Caco-2 (cell line): ENCODE data around the gene BACE1-AS. TPM values are rescaled to one million over a fixed set of nuclear protein-coding genes. Genes with fewer than 3 reads are reported as not detected.

ENCODE experiments used
- BruUV-seq: library from RNA; stranded (reverse); fragments of 400-500 nt; replicated peaks from 2 replicates; lab custom pipeline; 2021; lab: Mats Ljungman, UMichigan
- CTCF ChIA-PET: fragments of 300-600 bp; sonication (Branson Sonifier 250); formaldehyde crosslinking; loops from one replicate; lab custom pipeline; 2022; ENCODE audit warnings: antibody characterized with exemption; lab: Charles Lee
- POLR2A ChIA-PET: fragments of 300-600 bp; sonication (Branson Sonifier 250); formaldehyde crosslinking; loops from one replicate; lab custom pipeline; 2022; ENCODE audit warnings: antibody characterized with exemption; lab: Charles Lee
- DNase-seq, 2 experiments: peaks; one replicate each; pipeline versions ENCODE4 v3.0.0 to v3.0.0-alpha.2; 2020 to 2022
- H3K27me3 ChIP-seq: replicated peaks from 2 replicates; pipeline ENCODE4 v1.6.0; 2011; ENCODE audit warnings: low read length; ENCODE audit not compliant: control insufficient read depth, insufficient read depth
- H3K36me3 ChIP-seq: 2 replicates; pipeline ENCODE4 v1.5.1; 2011; ENCODE audit warnings: low read length; ENCODE audit not compliant: control insufficient read depth, insufficient read depth
- H3K4me1 ChIP-seq: fragments of 250-450 bp; sonication (Bioruptor Pico); 2 replicates; pipeline ENCODE4 v1.5.1; 2020; ENCODE audit warnings: mild to moderate bottlenecking
- H3K4me3 ChIP-seq: 2 replicates; pipeline ENCODE4 v1.5.1; 2011; ENCODE audit warnings: low read depth, mild to moderate bottlenecking, control low read depth, low read length
- H3K9me3 ChIP-seq: fragments of 250-450 bp; sonication (Bioruptor Pico); 2 replicates; pipeline ENCODE4 v1.5.1; 2020; ENCODE audit warnings: mild to moderate bottlenecking, moderate library complexity
- H3K27ac Mint-ChIP-seq: one replicate; pipeline ENCODE4 v1.8.0; 2022; ENCODE audit warnings: mixed read lengths; ENCODE audit not compliant: unreplicated experiment
- H3K27me3 Mint-ChIP-seq: one replicate; pipeline ENCODE4 v1.8.0; 2022; ENCODE audit warnings: mixed read lengths; ENCODE audit not compliant: insufficient read depth, unreplicated experiment
- H3K36me3 Mint-ChIP-seq: one replicate; pipeline ENCODE4 v1.8.0; 2022; ENCODE audit warnings: mild to moderate bottlenecking, mixed read lengths; ENCODE audit not compliant: insufficient read depth, unreplicated experiment
- H3K4me1 Mint-ChIP-seq: one replicate; pipeline ENCODE4 v1.8.0; 2022; ENCODE audit warnings: low read depth, mixed read lengths; ENCODE audit not compliant: unreplicated experiment
- H3K4me3 Mint-ChIP-seq: one replicate; pipeline ENCODE4 v1.8.0; 2022; ENCODE audit warnings: mild to moderate bottlenecking, moderate library complexity, mixed read lengths; ENCODE audit not compliant: unreplicated experiment
- H3K9me3 Mint-ChIP-seq: one replicate; pipeline ENCODE4 v1.8.0; 2022; ENCODE audit warnings: mixed read lengths; ENCODE audit not compliant: unreplicated experiment
- CTCF ChIP-seq, 2 experiments: fragments of 200-600 bp in 1 of 2; IDR thresholded peaks; 1 replicate in 1 of 2; 2 replicates in 1 of 2; pipeline versions ENCODE4 v1.5.1 to v1.8.0; 2011 to 2022; ENCODE audit warnings: antibody characterized with exemption in 1 of 2, control low read depth in 1 of 2, inconsistent platforms in 1 of 2, low read depth in 1 of 2, low read length in 1 of 2, mild to moderate bottlenecking in 1 of 2, moderate library complexity in 1 of 2; ENCODE audit not compliant: insufficient read depth in 1 of 2, severe bottlenecking in 1 of 2, unreplicated experiment in 1 of 2
- intact Hi-C: fragments of 100-400 bp; cut with micrococcal nuclease; formaldehyde crosslinking; loops from one replicate; pipeline ENCODE4 v1.10.0; 2022; ENCODE audit not compliant: unreplicated experiment
- total RNA-seq: library from RNA; stranded (reverse); gene quantifications from 2 replicates; pipeline ENCODE4 v1.2.3, GENCODE V29; 2022

BACE1-AS gene
- total RNA-seq, 1 experiment from 2014 or later: 18.8 TPM

DNA sequence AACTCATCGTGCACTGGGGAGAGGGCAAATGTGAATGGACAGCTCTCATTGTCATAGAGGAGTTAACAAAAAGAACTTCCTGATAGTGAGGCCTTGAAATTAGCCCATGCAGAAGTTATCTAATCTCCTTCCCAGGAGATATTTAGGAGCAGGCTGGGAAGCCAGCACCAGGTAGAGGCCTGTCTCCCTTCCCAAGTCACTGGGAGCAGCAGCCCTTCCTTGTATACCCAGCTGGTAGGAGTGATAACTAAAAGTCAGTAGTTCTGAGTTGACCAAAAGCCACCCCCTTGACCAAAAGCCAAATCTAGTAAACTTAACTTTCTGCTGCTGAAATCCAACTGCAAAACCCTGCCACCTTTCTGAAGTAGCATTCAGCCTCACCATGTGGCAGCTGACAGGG, 1.4 kb upstream of the BACE1-AS start:
- intact Hi-C loops: no loop called here
- ChIA-PET POLR2A (no interaction called here), CTCF (no interaction called here)
- Mint-ChIP-seq H3K9me3 (no peaks in the 10 kb centered on the region), H3K4me1 (no peaks in the 10 kb centered on the region), H3K27me3 (no peaks in the 10 kb centered on the region), H3K36me3 (peaks cover 10% of the 10 kb centered on the region), H3K4me3 (no peak overlapping the region), H3K27ac (no peak overlapping the region)
- no peak overlapping the region for H3K4me3 ChIP-seq
- DNase-seq: no peak
- H3K9me3 ChIP-seq: no peaks in the 10 kb centered on the region
- no TSS peak for BruUV-seq
- TF ChIP-seq CTCF (IDR thresholded peaks at IDR 0.05; ENCODE audit: insufficient read depth in 1 of 2, low read depth in 1 of 2, low read length in 1 of 2, severe bottlenecking in 1 of 2, unreplicated experiment in 1 of 2): no peak
- no peaks in the 10 kb centered on the region; the same call in 1 of the 2 replicates for H3K4me1 ChIP-seq
- no peaks in the 10 kb centered on the region; the same call in 1 of the 2 replicates for H3K36me3 ChIP-seq
- no peaks in the 10 kb centered on the region for H3K27me3 ChIP-seq

DNA sequence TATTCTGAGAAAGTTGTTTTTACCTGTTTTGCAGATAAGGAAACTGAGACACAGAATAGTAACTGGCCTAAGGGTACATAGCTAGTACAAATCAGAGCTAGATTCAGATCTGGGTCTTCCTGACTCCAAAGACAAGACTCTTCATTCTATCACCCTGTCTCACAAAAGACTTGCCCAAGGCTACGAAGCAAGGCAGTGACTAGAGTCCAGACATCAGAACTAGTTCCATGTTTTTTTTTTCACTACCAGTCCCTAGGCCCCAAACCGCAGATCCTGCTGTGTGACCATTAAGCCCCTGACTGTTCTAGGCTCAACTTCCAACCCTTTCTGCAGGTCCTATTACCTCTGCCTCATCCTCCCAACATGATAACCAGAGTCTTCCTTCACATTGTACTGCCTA, 1.5 kb downstream of the BACE1-AS start:
- POLR2A ChIA-PET: no interaction called here
- CTCF ChIA-PET: no interaction called here
- Mint-ChIP-seq H3K27me3 (no peaks in the 10 kb centered on the region), H3K27ac (no peak overlapping the region), H3K9me3 (no peaks in the 10 kb centered on the region), H3K36me3 (peaks cover 4% of the 10 kb centered on the region), H3K4me3 (no peak overlapping the region), H3K4me1 (no peaks in the 10 kb centered on the region)
- no peaks in the 10 kb centered on the region for H3K9me3 ChIP-seq
- BruUV-seq: no TSS peak
- no peak for TF ChIP-seq CTCF (IDR thresholded peaks at IDR 0.05; ENCODE audit: insufficient read depth in 1 of 2, low read depth in 1 of 2, low read length in 1 of 2, severe bottlenecking in 1 of 2, unreplicated experiment in 1 of 2)
- DNase-seq: no peak
- intact Hi-C loops: no loop called here
- H3K27me3 ChIP-seq: no peaks in the 10 kb centered on the region
- H3K4me1 ChIP-seq: no peaks in the 10 kb centered on the region; the same call in 1 of the 2 replicates
- H3K36me3 ChIP-seq: no peaks in the 10 kb centered on the region; the same call in 1 of the 2 replicates
- H3K4me3 ChIP-seq: no peak overlapping the region

DNA sequence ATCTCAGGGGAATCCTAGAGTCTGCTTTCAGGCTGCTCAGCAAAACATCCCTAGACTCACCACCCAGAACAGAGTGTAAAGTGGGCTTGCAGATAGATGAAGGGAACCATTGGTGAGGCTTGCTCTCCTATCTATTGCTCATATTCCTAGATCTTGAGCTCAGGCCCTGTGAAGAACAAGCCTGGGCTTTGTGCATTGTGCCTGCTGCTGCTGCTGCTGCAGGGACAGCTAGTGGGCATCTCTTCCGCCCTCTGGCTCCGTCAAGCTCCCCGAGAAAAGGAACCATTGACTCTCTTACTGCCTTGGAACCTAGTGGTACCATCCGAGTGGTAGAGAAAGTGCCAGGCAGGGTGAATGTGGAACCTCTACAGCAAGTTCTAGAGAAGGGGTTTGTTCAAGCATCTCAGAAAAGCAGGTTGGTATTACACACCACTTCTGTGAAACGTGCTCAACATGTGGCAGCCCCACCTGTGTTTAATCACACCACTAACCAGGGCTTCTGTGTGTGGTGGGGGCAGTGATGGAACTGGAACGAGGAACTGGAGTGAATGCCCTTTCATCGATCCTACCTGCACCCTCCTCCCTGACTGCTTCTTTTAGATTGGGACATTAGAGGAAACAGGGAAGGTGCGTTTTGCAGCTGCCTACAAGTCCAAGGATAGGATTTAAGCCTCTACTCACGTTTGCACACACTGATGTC, 4.4 kb downstream of the BACE1-AS start:
- Histone ChIP-seq H3K9me3 (no peaks in the 10 kb centered on the region), H3K4me3 (no peak overlapping the region), H3K4me1 (peaks cover 18% of the 10 kb centered on the region), H3K36me3 (no peaks in the 10 kb centered on the region), H3K27me3 (no peaks in the 10 kb centered on the region)
- TF ChIP-seq CTCF (IDR thresholded peaks at IDR 0.05; ENCODE audit: insufficient read depth in 1 of 2, low read depth in 1 of 2, low read length in 1 of 2, severe bottlenecking in 1 of 2, unreplicated experiment in 1 of 2): no peak
- intact Hi-C loops: no loop called here
- Mint-ChIP-seq H3K9me3 (no peaks in the 10 kb centered on the region), H3K4me3 (no peak overlapping the region), H3K27ac (no peak overlapping the region), H3K27me3 (no peaks in the 10 kb centered on the region), H3K4me1 (peaks cover 14% of the 10 kb centered on the region), H3K36me3 (peaks cover 4% of the 10 kb centered on the region)
- DNase-seq: no peak
- ChIA-PET POLR2A (no interaction called here), CTCF (interaction anchor here (0.6 to 1.3 kb wide), 2 partner anchors 9 to 32 kb away, joined by 3 to 4 read pairs; partner anchors contain the start of gene CEP164)
- BruUV-seq: no TSS peak
